Activated CD4-positive, CD25-positive, alpha-beta regulatory T cell treated with anti-CD3 and anti-CD28 coated beads, Interleukin-2, amount 50 U/mL, for 24 hours (primary cell): ENCODE measurements around the gene TMEM41A.

Experiments used
- ATAC-seq, 2 donors: fragments of 150-1000 bp; cut with Tn5 transposase; one replicate each; pipeline ENCODE4 v1.10.0; 2021; ENCODE audit warnings: mild to moderate bottlenecking in 1 of 2, moderate library complexity in 1 of 2

Gene TMEM41A

GRCh38 chr3:185498503-185499396, at the start of gene TMEM41A:
TSS of gene TMEM41A (minus strand) at chr3:185499035. CDS start at chr3:185498961, 74 bp downstream.
- peak; percentile 97 to 98 for ATAC-seq

GRCh38 chr3:185540695-185541094, 41.9 kb upstream of the TMEM41A start:
- no peak for ATAC-seq

- ATAC-seq, result no peak
Measured at GRCh38 chr3:185539934-185540333, 41.1 kb upstream of the TMEM41A start.

- ATAC-seq, result peak; percentile 91
Measured at GRCh38 chr3:185537369-185537970, 38.6 kb upstream of the TMEM41A start.

GRCh38 chr3:185534511-185534910, 35.7 kb upstream of the TMEM41A start:
- no peak for ATAC-seq

- ATAC-seq, result no peak
Measured at GRCh38 chr3:185532901-185533300, 34.1 kb upstream of the TMEM41A start.

GRCh38 chr3:185530856-185531255, 32.0 kb upstream of the TMEM41A start:
- ATAC-seq, result no peak

GRCh38 chr3:185528532-185528931, 29.7 kb upstream of the TMEM41A start:
- no peak for ATAC-seq

GRCh38 chr3:185527364-185527763, 28.5 kb upstream of the TMEM41A start:
- ATAC-seq, result no peak

- ATAC-seq, result no peak
Measured at GRCh38 chr3:185526349-185526951, 27.6 kb upstream of the TMEM41A start.

- ATAC-seq, result no peak
Measured at GRCh38 chr3:185521349-185522138, 22.7 kb upstream of the TMEM41A start.

GRCh38 chr3:185519021-185519420, 20.2 kb upstream of the TMEM41A start:
- ATAC-seq, result no peak

GRCh38 chr3:185517387-185518130, 18.7 kb upstream of the TMEM41A start:
- no peak for ATAC-seq

GRCh38 chr3:185511711-185512110, 12.9 kb upstream of the TMEM41A start:
- ATAC-seq, result no peak

GRCh38 chr3:185508335-185508991, 9.6 kb upstream of the TMEM41A start:
- no peak for ATAC-seq

- no peak for ATAC-seq
Measured at GRCh38 chr3:185507883-185508282, 9.0 kb upstream of the TMEM41A start.

GRCh38 chr3:185504636-185505035, 5.8 kb upstream of the TMEM41A start:
- ATAC-seq, result no peak

- ATAC-seq, result no peak
Measured at GRCh38 chr3:185503521-185503920, 4.7 kb upstream of the TMEM41A start.

- ATAC-seq, result no peak
Measured at GRCh38 chr3:185502987-185503386, 4.2 kb upstream of the TMEM41A start.

GRCh38 chr3:185490241-185490640, 8.6 kb downstream of the TMEM41A start:
- ATAC-seq, result no peak

GRCh38 chr3:185489462-185489861, 9.4 kb downstream of the TMEM41A start:
- no peak for ATAC-seq

- no peak for ATAC-seq
Measured at GRCh38 chr3:185488465-185488864, 10.4 kb downstream of the TMEM41A start.
